AG04450 (cell line): ENCODE results near the gene VPS52. TPM values are rescaled to one million over a fixed set of nuclear protein-coding genes. Genes with fewer than 3 reads are reported as not detected.
"Not testable (repeated sequence)": the region's sequence is repeated elsewhere in the genome, so short reads cannot be mapped to it uniquely, and the experiment has no call there.

Experiments used
- CTCF ChIA-PET: fragments of 300-600, 350-600 bp; formaldehyde crosslinking; extraction: SDS; loops from one replicate; lab custom pipeline; 2022; ENCODE audit warnings: antibody characterized with exemption, inconsistent platforms; lab: Charles Lee
- POLR2A ChIA-PET: fragments of 350-600 bp; formaldehyde crosslinking; extraction: SDS; loops from one replicate; lab custom pipeline; 2021; ENCODE audit warnings: antibody characterized with exemption, inconsistent platforms; lab: Yijun Ruan, JAX
- DNase-seq: peaks from one replicate; pipeline ENCODE4 v3.0.0-alpha.2; 2011; ENCODE audit warnings: low read depth, low spot score
- H3K27ac ChIP-seq: one replicate; pipeline ENCODE4 v1.5.1; 2012; ENCODE audit warnings: low read depth, low read length, control low read depth
- H3K27me3 ChIP-seq: one replicate; pipeline ENCODE4 v1.6.0; 2012; ENCODE audit warnings: low read length; ENCODE audit not compliant: control insufficient read depth, insufficient read depth
- H3K4me3 ChIP-seq: 2 replicates; pipeline ENCODE4 v1.5.1; 2011; ENCODE audit warnings: mild to moderate bottlenecking, low read depth, low read length, control low read depth
- H3K9me3 ChIP-seq: 2 replicates; pipeline ENCODE4 v1.5.1; 2012; ENCODE audit warnings: low read length; ENCODE audit not compliant: control insufficient read depth, insufficient read depth
- CTCF ChIP-seq: IDR thresholded peaks from 2 replicates; pipeline ENCODE4 v1.5.1; 2011; ENCODE audit warnings: low read depth, low read length, control low read depth, inconsistent platforms
- polyA plus RNA-seq: library from polyadenylated mRNA; depleted of rRNA; stranded (reverse); fragments of >200 nt; gene quantifications from 2 replicates; pipeline ENCODE4 v1.2.3, GENCODE V29; 2011

VPS52 gene
- polyA plus RNA-seq, 1 experiment, result 58.0 TPM

GRCh38 chr6:33288921-33289783 is 17.5 kb upstream of the VPS52 start, which contains the start of the genes PFDN6 and WDR46:
TSS of gene PFDN6 (plus strand) at chr6:33289601. CDS start at chr6:33289857, 256 bp downstream.
TSS of gene WDR46 (minus strand) at chr6:33289239. CDS start at chr6:33289170, 69 bp downstream.
- no peaks in the 10 kb centered on the region for H3K9me3 ChIP-seq
- TF ChIP-seq CTCF, result no peak
- H3K4me3 ChIP-seq, result peak within 1 kb of the TSS; percentile 89
- no peaks in the 10 kb centered on the region for H3K27me3 ChIP-seq
- POLR2A ChIA-PET, result interaction anchor here (0.8 to 2.3 kb wide), 7 partner anchors 10 to 318 kb away, joined by 3 to 18 read pairs (median 11); partner anchors contain the start of genes B3GALT4, RGL2, RPS18 and VPS52
- DNase-seq, result peak; percentile 60
- peak within 1 kb of the TSS; percentile 39 for H3K27ac ChIP-seq
- CTCF ChIA-PET, result interaction anchor here (0.8 to 2.6 kb wide), 5 partner anchors 9 to 137 kb away, joined by 3 to 11 read pairs (median 4); partner anchors contain the start of genes B3GALT4 and RGL2

DNA sequence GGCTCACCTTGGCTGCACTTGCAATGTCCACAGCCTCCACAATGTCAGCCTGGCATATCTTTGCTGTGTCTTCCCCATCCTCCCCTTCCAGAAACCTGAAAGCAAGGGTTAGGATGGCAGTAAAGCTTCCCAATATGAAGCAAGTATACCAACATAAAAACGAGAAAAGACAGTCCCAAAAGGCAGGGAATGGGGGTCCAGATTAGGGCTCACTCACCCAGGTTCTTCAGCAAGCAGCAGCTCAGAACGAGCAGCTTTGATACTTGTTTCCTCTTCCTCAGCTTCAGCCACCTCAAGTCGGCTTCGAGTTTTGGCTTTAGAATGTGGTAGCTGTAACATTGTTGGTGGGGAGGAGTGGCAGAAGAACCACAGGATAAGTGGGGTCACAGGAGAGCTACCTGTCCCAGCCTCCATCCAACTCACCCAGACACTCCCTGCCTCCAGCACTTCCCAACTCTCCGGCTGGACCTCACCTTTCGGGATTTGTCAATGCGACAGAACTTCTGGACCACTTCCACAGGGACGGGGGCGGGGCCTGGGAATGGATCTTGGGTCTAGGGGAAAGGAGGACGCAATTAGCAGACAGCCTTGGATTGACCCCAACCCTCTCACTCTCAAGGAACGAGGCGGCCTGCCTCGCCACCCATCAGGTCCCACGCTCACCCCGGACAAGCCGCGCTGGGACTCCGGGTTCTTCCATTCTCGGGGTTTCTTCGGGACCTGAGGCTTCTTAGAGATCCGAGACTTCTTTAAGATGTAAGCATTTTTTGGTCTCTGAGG is 16.7 kb upstream of the VPS52 start:
- no peaks in the 10 kb centered on the region for H3K27me3 ChIP-seq
- H3K27ac ChIP-seq, result peak overlapping the region; percentile 39
- DNase-seq, result no peak
- no peaks in the 10 kb centered on the region for H3K9me3 ChIP-seq
- H3K4me3 ChIP-seq, result peak overlapping the region; percentile 89
- ChIA-PET CTCF (interaction anchor here (0.8 to 2.6 kb wide), 5 partner anchors 9 to 138 kb away, joined by 3 to 11 read pairs (median 4); partner anchors contain the start of genes B3GALT4 and RGL2), POLR2A (interaction anchor here (0.8 to 2.3 kb wide), 6 partner anchors 9 to 39 kb away, joined by 3 to 18 read pairs (median 12); partner anchors contain the start of genes B3GALT4, RGL2, RPS18 and VPS52)
- no peak for TF ChIP-seq CTCF

GRCh38 chr6:33286946-33287914 is 15.6 kb upstream of the VPS52 start:
- Histone ChIP-seq H3K9me3 (no peaks in the 10 kb centered on the region), H3K4me3 (no peak overlapping the region)
- CTCF ChIA-PET, result no interaction called here

DNA sequence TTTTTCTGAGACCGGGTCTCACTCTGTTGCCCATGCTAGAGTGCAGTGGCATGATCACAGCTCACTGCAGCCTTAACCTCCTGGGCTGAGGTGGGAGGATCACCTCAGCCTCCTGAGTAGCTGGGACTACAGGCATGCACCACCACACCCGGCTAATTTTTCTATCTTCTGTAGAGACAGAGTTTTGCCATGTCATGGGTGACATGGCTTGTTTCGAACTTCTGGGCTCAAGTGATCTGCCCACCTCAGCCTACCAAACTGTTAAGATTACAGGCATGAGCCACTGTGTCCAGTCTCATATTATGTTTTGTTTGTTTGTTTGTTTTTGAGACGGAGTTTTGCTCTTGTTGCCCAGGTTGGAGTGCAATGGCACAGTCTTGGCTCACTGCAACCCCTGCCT is 13.5 kb upstream of the VPS52 start:
- H3K9me3 ChIP-seq, H3K4me3 ChIP-seq, POLR2A ChIA-PET, H3K27ac ChIP-seq, CTCF ChIA-PET, DNase-seq, H3K27me3 ChIP-seq: not testable (repeated sequence)

More at GRCh38 chr6:33286946-33287914, 15.6 kb upstream of the VPS52 start:
- Histone ChIP-seq H3K27me3 (no peaks in the 10 kb centered on the region), H3K27ac (no peak overlapping the region)
- TF ChIP-seq CTCF, result no peak
- no peak for DNase-seq
- POLR2A ChIA-PET, result interaction anchor here (0.8 kb wide), 1 partner anchor 12 kb away, joined by 3 read pairs; the partner anchor contains the start of gene RGL2
